ENCODE data around the gene GAB1. TPM values are rescaled to one million over a fixed set of nuclear protein-coding genes. Genes with fewer than 3 reads are reported as not detected.

The GAB1 gene
- total RNA-seq, 2 experiments from 2014 or later, result 0.29 to 0.34 TPM

- POLR2A ChIA-PET, result no interaction called here
- CTCF ChIA-PET, result no interaction called here
These were observed 178.2 kb downstream of the GAB1 start for GRCh38 chr4:143514901-143515300.

GRCh38 chr4:143515905-143516304 lies 179.2 kb downstream of the GAB1 start:
- POLR2A ChIA-PET, result no interaction called here
- CTCF ChIA-PET, result no interaction called here

DNA sequence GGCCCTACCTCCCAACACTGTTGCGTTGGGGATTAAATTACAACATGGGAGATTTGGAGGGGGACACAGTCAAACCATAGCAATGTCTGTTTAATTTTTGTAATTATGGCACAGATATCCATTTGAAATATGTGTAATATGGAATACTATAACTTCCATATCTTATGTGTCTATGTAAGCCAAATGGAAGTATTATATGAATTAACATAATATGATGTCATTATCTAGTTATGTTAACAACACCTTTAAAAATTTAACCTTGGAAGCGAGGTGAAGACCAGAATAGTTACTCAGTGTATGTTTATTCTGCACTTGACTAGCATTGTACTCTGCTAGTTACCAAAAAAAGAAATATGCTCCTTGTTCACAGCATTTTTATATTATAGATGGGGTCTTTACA lies 181.1 kb downstream of the GAB1 start:
- POLR2A ChIA-PET, result no interaction called here
- CTCF ChIA-PET, result no interaction called here

Other genes with a start within 250 kb of the GAB1 start
- 10 to 100 TPM; 25.6 to 26.6 TPM for gene USP38, start 152.0 kb upstream of the GAB1 start, total RNA-seq
- gene SMARCA5, start 176.8 kb downstream of the GAB1 start, total RNA-seq, result 10 to 100 TPM; 65.5 to 66.7 TPM